H7 (cell line): Measurements from ENCODE around the gene RBM42. TPM values are rescaled to one million over a fixed set of nuclear protein-coding genes. Genes with fewer than 3 reads are reported as not detected.

Source experiments
- DNase-seq: peaks from one replicate; pipeline ENCODE4 v3.0.0; 2012
- H3K27me3 ChIP-seq: 2 replicates; pipeline ENCODE4 v1.6.0; 2011; ENCODE audit warnings: mild to moderate bottlenecking, low read length; ENCODE audit not compliant: control insufficient read depth, insufficient read depth
- H3K36me3 ChIP-seq: replicated peaks from 2 replicates; pipeline ENCODE4 v1.5.1; 2011; ENCODE audit warnings: low read length; ENCODE audit not compliant: control insufficient read depth, insufficient read depth
- H3K4me3 ChIP-seq: 2 replicates; pipeline ENCODE4 v1.5.1; 2011; ENCODE audit warnings: low read depth, mild to moderate bottlenecking, control low read depth, low read length, moderate library complexity; ENCODE audit not compliant: insufficient read depth
- total RNA-seq: library from RNA; depleted of rRNA; stranded (reverse); fragments of >200 nt; shearing (Covaris generic); gene quantifications from 2 replicates; pipeline ENCODE4 v1.2.3, GENCODE V29; 2014

RBM42 gene
- total RNA-seq, 1 experiment from 2014 or later = 81.4 TPM

DNA sequence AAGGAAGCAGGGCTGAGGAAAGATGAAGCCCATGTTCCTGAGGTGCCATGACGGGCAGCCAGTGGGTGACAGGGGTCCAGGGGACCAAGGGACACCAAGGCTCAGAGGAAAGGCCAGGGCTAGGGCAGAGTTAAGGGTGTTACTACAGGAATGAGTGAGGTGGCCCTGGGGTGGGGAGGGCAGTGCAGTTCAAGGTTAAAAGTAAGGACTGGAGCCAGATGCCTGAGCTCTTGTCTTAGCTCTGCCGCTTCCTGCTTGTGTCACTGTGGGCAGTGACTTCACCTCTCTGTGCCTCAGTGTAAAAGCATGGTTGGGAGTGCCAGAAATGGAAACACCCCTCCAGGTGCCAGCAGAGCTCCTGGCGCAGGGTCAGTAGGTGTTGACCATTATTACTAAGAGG is 7.8 kb downstream of the RBM42 start:
- Histone ChIP-seq H3K27me3 (no peaks in the 10 kb centered on the region), H3K36me3 (peaks cover 23% of the 10 kb centered on the region), H3K4me3 (no peak overlapping the region)
- DNase-seq = no peak

DNA sequence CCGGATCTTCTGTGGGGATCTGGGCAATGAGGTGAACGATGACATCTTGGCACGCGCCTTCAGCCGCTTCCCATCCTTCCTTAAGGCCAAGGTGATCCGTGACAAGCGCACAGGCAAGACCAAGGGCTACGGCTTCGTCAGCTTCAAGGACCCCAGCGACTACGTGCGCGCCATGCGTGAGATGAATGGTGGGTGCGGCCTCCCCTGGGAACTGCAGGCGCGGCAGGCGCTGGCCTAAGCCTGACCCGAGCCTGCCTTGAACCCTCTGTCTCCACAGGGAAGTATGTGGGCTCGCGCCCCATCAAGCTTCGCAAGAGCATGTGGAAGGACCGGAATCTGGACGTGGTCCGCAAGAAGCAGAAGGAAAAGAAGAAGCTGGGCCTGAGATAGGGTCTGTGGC is 8.3 kb downstream of the RBM42 start:
- H3K27me3 ChIP-seq = peaks cover under 1% of the 10 kb centered on the region; the same call in 1 of the 2 replicates
- no peak overlapping the region for H3K4me3 ChIP-seq
- peaks cover 22% of the 10 kb centered on the region for H3K36me3 ChIP-seq
- DNase-seq = no peak

DNA sequence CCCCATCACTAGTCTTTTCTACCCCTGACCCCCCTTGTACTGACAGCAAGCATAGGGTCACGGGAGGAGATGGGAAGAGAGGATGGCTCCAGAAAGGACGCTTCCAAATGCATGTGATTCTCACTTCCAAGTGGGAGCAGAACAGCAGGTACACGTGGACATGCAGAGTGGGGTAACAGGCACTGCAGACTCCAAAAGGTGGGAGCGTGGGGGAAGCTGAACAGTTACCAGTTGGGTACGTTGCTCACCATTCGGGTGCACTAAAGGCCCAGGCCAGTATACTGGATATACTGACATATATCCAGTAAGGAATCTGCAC is 10.4 kb downstream of the RBM42 start:
- Histone ChIP-seq H3K4me3 (no peak overlapping the region), H3K27me3 (peaks cover 8% of the 10 kb centered on the region), H3K36me3 (peaks cover 13% of the 10 kb centered on the region)
- DNase-seq = no peak

DNA sequence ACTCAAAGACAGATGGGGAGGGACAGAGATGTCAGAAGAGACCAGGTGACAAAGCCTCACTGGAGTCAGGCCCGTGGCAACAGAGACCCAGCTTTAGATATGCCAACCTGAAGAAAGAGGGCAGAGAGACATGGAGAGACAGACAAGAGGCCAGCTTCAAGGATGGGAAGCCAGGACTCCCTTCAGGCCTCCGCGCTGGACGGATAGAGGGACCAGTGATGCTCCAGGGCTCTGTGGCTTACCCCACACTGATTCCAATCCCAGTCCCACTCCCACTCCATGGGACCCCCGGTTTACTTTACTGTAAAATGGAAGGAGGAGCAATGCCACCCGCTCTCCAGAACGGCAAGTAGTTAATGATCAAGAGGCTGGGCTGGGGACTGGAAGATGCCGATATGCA is 11.0 kb downstream of the RBM42 start:
- Histone ChIP-seq H3K4me3 (no peak overlapping the region), H3K36me3 (peaks cover 13% of the 10 kb centered on the region), H3K27me3 (peaks cover 8% of the 10 kb centered on the region)
- DNase-seq = no peak

DNA sequence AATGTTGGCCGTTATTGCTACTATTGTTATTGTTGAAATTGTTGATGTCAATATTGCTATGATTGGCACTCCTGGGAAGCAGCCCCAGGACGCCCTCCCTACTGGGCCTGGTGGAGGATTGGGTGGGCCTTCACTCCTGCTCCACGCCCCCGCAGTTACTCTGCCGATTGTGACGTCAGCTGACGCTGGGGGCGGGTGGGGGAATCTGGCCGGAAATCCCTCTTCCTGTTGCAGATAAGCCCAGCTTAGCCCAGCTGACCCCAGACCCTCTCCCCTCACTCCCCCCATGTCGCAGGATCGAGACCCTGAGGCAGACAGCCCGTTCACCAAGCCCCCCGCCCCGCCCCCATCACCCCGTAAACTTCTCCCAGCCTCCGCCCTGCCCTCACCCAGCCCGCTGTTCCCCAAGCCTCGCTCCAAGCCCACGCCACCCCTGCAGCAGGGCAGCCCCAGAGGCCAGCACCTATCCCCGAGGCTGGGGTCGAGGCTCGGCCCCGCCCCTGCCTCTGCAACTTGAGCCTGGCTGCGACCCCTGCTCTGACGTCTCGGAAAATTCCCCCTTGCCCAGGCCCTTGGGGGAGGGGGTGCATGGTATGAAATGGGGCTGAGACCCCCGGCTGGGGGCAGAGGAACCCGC is 12.8 kb downstream of the RBM42 start, which contains the start of gene ETV2:
Gene ETV2, plus strand, starts transcription at position 231 of the 637 bp plus-strand sequence. CDS start 716 bp downstream, outside the sequence.
- H3K4me3 ChIP-seq = 0 out of 2 replicates have a peak within 1 kb of the TSS, but pooled peaks have one; percentile 9
- H3K27me3 ChIP-seq = peaks cover 10% of the 10 kb centered on the region
- peaks cover 7% of the 10 kb centered on the region for H3K36me3 ChIP-seq
- DNase-seq = peak; percentile 86

DNA sequence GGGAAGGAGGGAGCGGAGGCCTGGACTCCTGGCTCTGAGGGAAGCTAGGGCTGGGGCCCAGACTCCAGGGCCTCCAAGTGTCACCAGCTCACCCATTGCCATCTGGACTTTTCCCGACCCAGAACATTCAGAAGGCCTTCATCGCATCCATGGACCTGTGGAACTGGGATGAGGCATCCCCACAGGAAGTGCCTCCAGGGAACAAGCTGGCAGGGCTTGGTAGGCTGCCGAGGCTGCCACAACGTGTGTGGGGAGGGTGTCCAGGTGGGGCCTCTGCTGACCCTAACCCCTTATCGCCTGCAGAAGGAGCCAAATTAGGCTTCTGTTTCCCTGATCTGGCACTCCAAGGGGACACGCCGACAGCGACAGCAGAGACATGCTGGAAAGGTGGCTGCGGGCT is 13.5 kb downstream of the RBM42 start:
- no peak for DNase-seq

DNA sequence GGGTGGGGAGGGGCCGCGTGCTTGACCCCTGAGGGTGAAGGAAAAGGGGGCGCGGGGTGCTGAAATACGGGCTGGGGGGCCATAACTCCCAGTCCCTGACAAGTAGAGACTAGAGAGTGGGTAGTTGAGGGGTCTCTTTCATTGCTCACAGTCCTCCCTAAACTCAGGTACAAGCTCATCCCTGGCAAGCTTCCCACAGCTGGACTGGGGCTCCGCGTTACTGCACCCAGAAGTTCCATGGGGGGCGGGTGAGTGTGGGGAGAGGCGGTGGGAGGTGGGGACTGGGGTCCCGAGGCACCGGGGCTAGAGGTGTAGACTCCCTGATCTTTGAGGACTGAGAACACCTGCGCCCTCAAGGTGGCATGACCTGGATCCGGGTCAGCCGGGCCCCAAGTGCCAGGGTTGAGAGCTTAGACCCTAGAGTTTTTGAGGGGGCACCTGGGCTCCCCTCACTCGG is 14.0 kb downstream of the RBM42 start:
- H3K4me3 ChIP-seq = peak overlapping the region; percentile 60
- H3K36me3 ChIP-seq = no peaks in the 10 kb centered on the region; the same call in 1 of the 2 replicates
- DNase-seq = no peak
- peaks cover 10% of the 10 kb centered on the region for H3K27me3 ChIP-seq

More for the DNA sequence above, 13.5 kb downstream of the RBM42 start:
- no peak overlapping the region for H3K4me3 ChIP-seq
- H3K36me3 ChIP-seq = peaks cover 2% of the 10 kb centered on the region
- H3K27me3 ChIP-seq = peaks cover 10% of the 10 kb centered on the region

DNA sequence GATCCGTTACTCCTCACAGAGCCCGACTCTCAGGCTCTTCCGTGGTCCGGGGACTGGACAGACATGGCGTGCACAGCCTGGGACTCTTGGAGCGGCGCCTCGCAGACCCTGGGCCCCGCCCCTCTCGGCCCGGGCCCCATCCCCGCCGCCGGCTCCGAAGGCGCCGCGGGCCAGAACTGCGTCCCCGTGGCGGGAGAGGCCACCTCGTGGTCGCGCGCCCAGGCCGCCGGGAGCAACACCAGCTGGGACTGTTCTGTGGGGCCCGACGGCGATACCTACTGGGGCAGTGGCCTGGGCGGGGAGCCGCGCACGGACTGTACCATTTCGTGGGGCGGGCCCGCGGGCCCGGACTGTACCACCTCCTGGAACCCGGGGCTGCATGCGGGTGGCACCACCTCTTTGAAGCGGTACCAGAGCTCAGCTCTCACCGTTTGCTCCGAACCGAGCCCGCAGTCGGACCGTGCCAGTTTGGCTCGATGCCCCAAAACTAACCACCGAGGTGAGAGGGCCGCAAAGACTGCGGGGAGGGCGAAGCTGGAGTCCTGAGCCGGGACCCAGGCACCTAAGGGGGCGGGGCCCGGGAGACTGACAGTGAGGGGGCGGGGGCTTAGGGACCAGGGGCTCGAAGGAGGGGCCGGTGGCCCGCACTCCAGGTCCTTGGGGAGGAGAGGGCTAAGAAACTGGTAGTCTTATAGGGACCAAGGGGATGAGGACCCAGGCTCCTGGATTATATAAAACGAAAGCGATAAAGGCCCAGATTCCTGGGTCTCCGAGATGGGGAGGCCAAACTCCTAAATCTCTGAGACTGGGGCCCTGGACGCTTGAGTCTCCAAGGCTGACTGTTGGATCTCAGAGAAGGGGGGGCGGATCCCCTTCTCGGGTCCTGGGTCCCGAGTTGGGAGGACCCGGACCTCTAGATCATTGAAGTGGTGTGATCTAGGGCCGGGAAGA is 14.7 kb downstream of the RBM42 start:
- Histone ChIP-seq H3K27me3 (peaks cover 10% of the 10 kb centered on the region), H3K4me3 (peak overlapping the region; percentile 60), H3K36me3 (no peaks in the 10 kb centered on the region)
- DNase-seq = peak; percentile 98

DNA sequence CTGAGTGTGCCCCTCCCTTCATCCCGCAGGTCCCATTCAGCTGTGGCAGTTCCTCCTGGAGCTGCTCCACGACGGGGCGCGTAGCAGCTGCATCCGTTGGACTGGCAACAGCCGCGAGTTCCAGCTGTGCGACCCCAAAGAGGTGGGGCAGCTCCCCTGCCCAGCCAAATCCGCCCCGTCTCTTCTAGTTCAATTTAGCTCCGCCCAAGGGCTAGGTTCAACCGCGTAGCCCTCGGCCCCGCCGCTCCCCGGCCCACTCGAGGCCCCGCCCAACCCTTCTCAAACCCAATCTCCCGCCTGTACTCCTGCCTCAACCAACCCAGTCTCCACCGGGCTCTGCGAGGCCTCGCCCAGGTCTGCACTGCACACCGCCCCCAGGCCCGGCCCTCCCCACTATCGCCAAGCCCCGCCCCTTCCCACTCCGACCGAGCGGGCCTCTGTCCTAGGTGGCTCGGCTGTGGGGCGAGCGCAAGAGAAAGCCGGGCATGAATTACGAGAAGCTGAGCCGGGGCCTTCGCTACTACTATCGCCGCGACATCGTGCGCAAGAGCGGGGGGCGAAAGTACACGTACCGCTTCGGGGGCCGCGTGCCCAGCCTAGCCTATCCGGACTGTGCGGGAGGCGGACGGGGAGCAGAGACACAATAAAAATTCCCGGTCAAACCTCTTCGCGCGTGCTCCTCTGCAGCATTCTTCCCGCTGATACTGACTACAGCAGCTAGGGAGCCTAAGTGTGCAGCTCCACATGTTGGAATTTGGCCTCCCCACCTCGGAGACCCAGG is 15.6 kb downstream of the RBM42 start:
- Histone ChIP-seq H3K36me3 (no peaks in the 10 kb centered on the region), H3K4me3 (peak overlapping the region; percentile 60), H3K27me3 (peaks cover 10% of the 10 kb centered on the region)
- DNase-seq = peak; percentile 98

DNA sequence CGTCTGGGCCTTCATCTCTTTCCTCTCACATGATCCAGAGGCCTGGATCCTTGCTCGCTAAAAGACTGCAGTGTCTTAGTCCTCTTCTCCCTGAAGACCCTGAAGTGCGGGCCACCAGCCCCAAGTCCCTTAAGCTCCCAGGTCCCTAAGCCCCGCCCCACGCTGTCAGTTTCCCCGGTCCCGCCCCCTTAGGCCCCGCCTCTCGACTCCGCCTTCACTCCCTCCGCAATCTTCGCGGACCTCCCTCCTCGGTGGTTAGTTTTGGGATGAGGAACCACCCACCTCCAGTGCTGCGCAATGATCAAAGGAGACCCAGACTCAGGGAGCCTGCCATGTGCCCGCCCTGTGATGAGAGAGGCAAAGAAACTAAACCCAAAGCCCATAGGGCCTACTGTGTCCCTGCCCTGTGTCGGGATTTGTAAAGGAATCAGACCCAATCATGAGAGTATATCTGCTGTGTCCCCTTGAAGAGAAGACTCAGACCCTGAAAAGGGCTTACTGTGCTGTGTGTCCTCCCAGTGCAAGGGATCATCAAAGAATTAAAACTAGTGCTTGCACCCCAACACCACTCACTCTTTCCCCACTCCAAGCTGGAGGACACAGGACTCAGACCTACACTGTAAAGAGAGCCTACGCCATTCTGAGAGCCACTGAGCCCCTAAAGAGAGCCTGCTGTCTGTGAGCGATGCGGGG is 16.3 kb downstream of the RBM42 start:
- DNase-seq = peak; percentile 94
- H3K4me3 ChIP-seq = peak overlapping the region; percentile 59
- no peaks in the 10 kb centered on the region for H3K36me3 ChIP-seq
- peaks cover 10% of the 10 kb centered on the region for H3K27me3 ChIP-seq

DNA sequence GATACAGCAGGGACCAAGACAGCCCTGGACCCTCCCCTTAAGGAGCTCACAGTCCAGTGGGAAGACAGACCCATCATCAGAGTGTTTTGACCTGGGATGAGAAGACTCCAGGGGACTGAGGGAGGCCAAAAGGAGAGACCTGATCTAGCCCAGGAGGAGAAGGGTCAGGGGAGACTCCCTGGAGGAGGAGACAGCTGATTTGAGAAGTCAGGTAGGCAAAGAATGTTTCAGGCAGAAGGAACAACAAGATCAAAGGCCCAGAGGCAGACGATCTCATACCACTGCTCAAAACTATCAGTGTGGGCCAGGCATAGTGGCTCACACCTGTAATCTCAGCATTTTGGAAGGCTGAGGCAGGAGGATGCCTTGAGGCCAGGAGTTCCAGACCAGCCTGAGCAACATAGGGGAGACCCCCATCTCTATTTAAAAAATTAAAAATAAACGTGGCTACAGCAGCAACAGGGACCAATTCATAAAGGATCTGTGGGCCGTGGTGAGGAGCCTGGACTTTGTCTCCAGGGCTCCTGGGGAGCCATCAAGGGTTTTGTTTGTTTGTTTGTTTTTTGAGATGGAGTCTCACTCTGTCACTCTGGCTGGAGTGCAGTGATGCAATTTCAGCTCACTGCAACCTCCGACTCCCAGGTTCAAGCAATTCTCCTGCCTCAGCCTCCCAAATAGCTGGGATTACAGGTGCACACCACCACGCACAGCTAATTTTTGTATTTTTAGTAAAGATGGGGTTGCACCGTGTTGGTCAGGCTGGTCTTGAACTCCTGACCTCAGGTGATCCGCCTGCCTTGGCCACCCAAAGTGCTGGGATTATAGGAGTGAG is 17.1 kb downstream of the RBM42 start:
- Histone ChIP-seq H3K36me3 (peaks cover 1% of the 10 kb centered on the region; the same call in 1 of the 2 replicates), H3K27me3 (peaks cover 10% of the 10 kb centered on the region), H3K4me3 (no peak overlapping the region)
- DNase-seq = no peak

DNA sequence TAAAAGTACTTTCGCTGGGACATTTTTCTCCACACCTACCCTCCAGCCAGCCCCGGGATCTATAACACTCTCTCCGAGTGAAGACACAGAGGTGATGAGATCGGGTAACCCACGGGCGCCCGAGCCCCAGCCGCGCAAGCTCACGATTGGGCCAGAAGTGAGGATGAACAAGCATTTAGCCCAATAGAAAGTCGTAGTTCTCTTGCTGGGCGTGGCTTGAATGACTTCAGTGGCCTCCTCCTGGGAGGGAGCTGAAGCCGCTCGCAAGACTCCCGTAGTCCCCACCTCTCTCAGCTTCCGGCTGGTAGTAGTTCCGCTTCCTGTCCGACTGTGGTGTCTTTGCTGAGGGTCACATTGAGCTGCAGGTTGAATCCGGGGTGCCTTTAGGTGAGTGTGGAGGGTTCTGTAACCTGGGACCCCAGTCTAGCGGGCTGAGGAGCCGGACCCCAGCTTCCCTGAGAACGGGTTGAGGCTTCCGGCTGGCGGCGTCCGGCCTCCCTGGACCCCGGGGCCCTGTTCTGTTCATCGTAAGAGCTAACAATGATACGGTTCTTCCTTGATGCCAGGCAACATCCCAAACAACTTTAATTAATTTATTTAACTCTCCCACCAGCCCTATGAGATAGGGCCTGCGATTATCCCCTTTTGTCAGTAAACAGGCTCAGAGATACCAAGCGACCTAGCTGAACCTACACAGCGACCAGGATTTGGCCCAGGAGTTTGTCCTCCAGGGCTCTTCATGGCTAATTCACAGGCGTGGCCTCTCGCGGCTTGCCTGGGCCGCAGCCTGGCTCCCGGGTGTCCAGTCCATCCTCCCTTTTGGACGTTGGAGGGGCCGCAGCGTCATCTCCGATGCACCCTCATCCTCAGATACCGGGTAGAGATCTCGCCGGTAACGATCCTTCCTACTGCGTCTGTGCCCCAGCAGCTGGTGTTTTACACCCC is 19.5 kb downstream of the RBM42 start, which contains the start of gene COX6B1:
Gene COX6B1, plus strand, starts transcription at position 307 of the 945 bp plus-strand sequence. CDS start 2,921 bp downstream, outside the sequence.
- peak; percentile 97 for DNase-seq
- Histone ChIP-seq H3K4me3 (peak within 1 kb of the TSS; percentile 92), H3K36me3 (peaks cover 8% of the 10 kb centered on the region), H3K27me3 (0 out of 2 replicates have a peak, but pooled peaks cover 2% of the 10 kb centered on the region)
